ENCODE measurements around the gene AMELY.

- TF ChIP-seq CTCF (IDR thresholded peaks at IDR 0.05): no peak
- TF ChIP-seq POLR2A (IDR thresholded peaks at IDR 0.05): no peak
Observed at GRCh38 chrY:6910372-6911252, 940 bp downstream of the AMELY start, which contains the start of gene TBL1Y.

Data from sigmoid colon (tissue), 3 donors.